PC-3 (cell line): ENCODE data around the gene TNFAIP3. TPM values are rescaled to one million over a fixed set of nuclear protein-coding genes. Genes with fewer than 3 reads are reported as not detected.

Experiments
- ATAC-seq: fragments of 200-7000 bp; cut with Tn5 transposase; 2 replicates; pipeline ENCODE4 v1.9.1; 2020; ENCODE audit warnings: mild to moderate bottlenecking, moderate library complexity
- Bru-seq: library from RNA; stranded (reverse); fragments of 400-500 nt; gene quantifications from one replicate; lab custom pipeline; 2021; lab: Mats Ljungman, UMichigan
- BruChase-seq, 2 experiments: library from RNA; stranded (reverse); fragments of 400-500 nt; gene quantifications; one replicate each; lab custom pipeline; 2021; lab: Mats Ljungman, UMichigan
- BruUV-seq: library from RNA; stranded (reverse); fragments of 400-500 nt; replicated peaks from 2 replicates; lab custom pipeline; 2021; lab: Mats Ljungman, UMichigan
- CTCF ChIA-PET: fragments of 300-600 bp; sonication (Branson Sonifier 250); formaldehyde crosslinking; loops from one replicate; lab custom pipeline; 2022; ENCODE audit warnings: antibody characterized with exemption; lab: Charles Lee
- POLR2A ChIA-PET: fragments of 300-600 bp; sonication (Branson Sonifier 250); formaldehyde crosslinking; loops from one replicate; lab custom pipeline; 2022; ENCODE audit warnings: antibody characterized with exemption; ENCODE audit not compliant: unreplicated experiment; lab: Charles Lee
- DNase-seq: peaks from one replicate; pipeline ENCODE4 v3.0.0-alpha.2; 2015
- H2AFZ ChIP-seq: fragments of 300-600 bp; sonication (generic); 2 replicates; pipeline ENCODE4 v1.6.0; 2016; ENCODE audit warnings: antibody characterized with exemption, low read length
- H3F3A ChIP-seq: fragments of 300-600 bp; sonication (generic); one replicate; pipeline ENCODE4 v1.6.0; 2017; ENCODE audit warnings: antibody characterized with exemption, low read length, control low read depth, mild to moderate bottlenecking; ENCODE audit not compliant: unreplicated experiment
- H3K27ac ChIP-seq: fragments of 300-600 bp; sonication (generic); 2 replicates; pipeline ENCODE4 v1.5.1; 2016; ENCODE audit warnings: mild to moderate bottlenecking, low read length
- H3K27me3 ChIP-seq: fragments of 300-600 bp; sonication (generic); 2 replicates; pipeline ENCODE4 v1.6.1; 2016; ENCODE audit warnings: low read length, mixed read lengths
- H3K36me3 ChIP-seq: fragments of 300-600 bp; sonication (generic); 2 replicates; pipeline ENCODE4 v1.6.1; 2016; ENCODE audit warnings: low read depth, mixed run types, low read length, mixed read lengths
- H3K4me1 ChIP-seq: fragments of 300-600 bp; sonication (generic); 2 replicates; pipeline ENCODE4 v1.5.1; 2016; ENCODE audit warnings: low read length; ENCODE audit not compliant: insufficient read depth
- H3K4me2 ChIP-seq: fragments of 300-600 bp; sonication (generic); 2 replicates; pipeline ENCODE4 v1.6.0; 2016; ENCODE audit warnings: low read length
- H3K4me3 ChIP-seq: fragments of 300-600 bp; sonication (generic); 2 replicates; pipeline ENCODE4 v1.5.1; 2016; ENCODE audit warnings: mild to moderate bottlenecking, low read length, mixed read lengths
- H3K79me2 ChIP-seq: fragments of 300-600 bp; sonication (generic); 2 replicates; pipeline ENCODE4 v1.6.1; 2017; ENCODE audit warnings: low read length, mixed read lengths
- H3K9ac ChIP-seq: fragments of 300-600 bp; sonication (generic); 2 replicates; pipeline ENCODE4 v1.6.0; 2016; ENCODE audit warnings: mild to moderate bottlenecking, low read length
- H3K9me2 ChIP-seq: fragments of 300-600 bp; sonication (generic); replicated peaks from 2 replicates; pipeline ENCODE4 v1.6.1; 2016; ENCODE audit warnings: mixed run types, low read length, mixed read lengths
- H3K9me3 ChIP-seq: fragments of 300-600 bp; sonication (generic); 2 replicates; pipeline ENCODE4 v1.6.1; 2016; ENCODE audit warnings: low read length, mixed read lengths
- H4K20me1 ChIP-seq: fragments of 300-600 bp; sonication (generic); 2 replicates; pipeline ENCODE4 v1.6.1; 2016; ENCODE audit warnings: low read length, mixed read lengths
- CTCF ChIP-seq: fragments of 300-600 bp; sonication (generic); conservative IDR thresholded peaks from 2 replicates; pipeline ENCODE4 v1.5.1; 2017; ENCODE audit warnings: antibody characterized with exemption, low read depth, mild to moderate bottlenecking, low read length
- EZH2 ChIP-seq: fragments of 300-600 bp; sonication (generic); IDR thresholded peaks from one replicate; pipeline ENCODE4 v1.6.1; 2017; ENCODE audit warnings: antibody characterized with exemption, mild to moderate bottlenecking, low read length; ENCODE audit not compliant: unreplicated experiment
- EZH2phosphoT487 ChIP-seq: fragments of 300-600 bp; sonication (generic); IDR thresholded peaks from 2 replicates; pipeline ENCODE4 v1.6.1; 2018; ENCODE audit warnings: mild to moderate bottlenecking, antibody characterized with exemption, low read length, borderline replicate concordance
- intact Hi-C: fragments of 100-400 bp; cut with micrococcal nuclease; formaldehyde crosslinking; loops from 2 replicates; pipeline ENCODE4 v1.9.0; 2023
- long read RNA-seq: library from polyadenylated mRNA; unstranded; transcript quantifications from one replicate; pipeline ENCODE4 v2.0.0, GENCODE V29; 2021; ENCODE audit not compliant: unreplicated experiment
- total RNA-seq: library from RNA; depleted of rRNA; stranded (reverse); fragments of >200 nt; gene quantifications from 2 replicates; pipeline ENCODE4 v1.2.3, GENCODE V29; 2014; rRNA removed

The TNFAIP3 gene
- total RNA-seq (21.9 TPM in 2 replicates), Bru-seq, nascent RNA (percentile 83 among the genes with signal in this experiment), BruChase-seq, experiment 1, labeled RNA remaining after a 6-hour chase (percentile 85 among the genes with signal in this experiment), BruChase-seq, experiment 2, labeled RNA remaining after a 2-hour chase (percentile 75 among the genes with signal in this experiment)
- long read RNA-seq, full-length matches to known transcripts, result 2 of 16 reads
- long read RNA-seq, partial matches to known transcripts, result 10 of 16 reads
- long read RNA-seq, other reads (novel, unspliced or antisense), result 4 of 16 reads

GRCh38 chr6:137866914-137867684 is at the start of gene TNFAIP3:
TNFAIP3 (plus strand) TSS chr6:137867259; CDS start chr6:137871228, 3,969 bp downstream.
- 0 out of 2 replicates have a peak, but pooled peaks cover 2% of the 10 kb centered on the region for H3K36me3 ChIP-seq
- peak within 1 kb of the TSS; percentile 88 for H3K4me2 ChIP-seq
- peak within 1 kb of the TSS; percentile 68 for H3K27ac ChIP-seq
- TF ChIP-seq EZH2phosphoT487 (no peak), CTCF (peak; percentile 47)
- peaks cover 31% of the 10 kb centered on the region for H3K4me1 ChIP-seq
- peak within 1 kb of the TSS; percentile 90 for H3K4me3 ChIP-seq
- no peaks in the 10 kb centered on the region for H3F3A ChIP-seq
- CTCF ChIA-PET, result interaction anchor here (0.6 to 1.2 kb wide), 5 partner anchors 17 to 1105 kb away, joined by 3 to 6 read pairs (median 5); no protein-coding TSS in a partner anchor
- DNase-seq (peak; percentile 90), ATAC-seq (peak; percentile 82)
- H3K9me2 ChIP-seq, result no peaks in the 10 kb centered on the region
- peak within 1 kb of the TSS; percentile 89 for H3K9ac ChIP-seq
- no peaks in the 10 kb centered on the region for H3K27me3 ChIP-seq
- H3K79me2 ChIP-seq, result peaks cover 48% of the 10 kb centered on the region
- H3K9me3 ChIP-seq, result no peaks in the 10 kb centered on the region
- H4K20me1 ChIP-seq, result peaks cover 20% of the 10 kb centered on the region
- BruUV-seq, result no TSS peak
- intact Hi-C loops, result loop anchor here (1.0 to 2.0 kb wide), 4 partner anchors 58 to 162 kb away; no protein-coding TSS in a partner anchor
- POLR2A ChIA-PET, result interaction anchor here (0.5 kb wide), 1 partner anchor 157 kb away, joined by 6 read pairs; no protein-coding TSS in a partner anchor
- H2AFZ ChIP-seq, result peak within 1 kb of the TSS; percentile 92

GRCh38 chr6:137818440-137818839 is 48.6 kb upstream of the TNFAIP3 start:
- H3F3A ChIP-seq, result no peaks in the 10 kb centered on the region
- H3K4me1 ChIP-seq, result peaks cover 10% of the 10 kb centered on the region; the same call in 1 of the 2 replicates
- ATAC-seq, result no peak
- no peak overlapping the region for H3K4me3 ChIP-seq
- H3K4me2 ChIP-seq, result no peak overlapping the region
- no TSS peak for BruUV-seq
- no peaks in the 10 kb centered on the region for H3K27me3 ChIP-seq
- no peak overlapping the region for H3K9ac ChIP-seq
- no peak for DNase-seq
- H3K27ac ChIP-seq, result no peak overlapping the region
- H4K20me1 ChIP-seq, result no peaks in the 10 kb centered on the region
- H3K79me2 ChIP-seq, result no peaks in the 10 kb centered on the region
- H2AFZ ChIP-seq, result no peak overlapping the region
- H3K9me2 ChIP-seq, result no peaks in the 10 kb centered on the region
- CTCF ChIA-PET, result no interaction called here
- POLR2A ChIA-PET, result no interaction called here
- TF ChIP-seq EZH2 (no peak), CTCF (no peak), EZH2phosphoT487 (no peak)
- intact Hi-C loops, result no loop called here
- H3K9me3 ChIP-seq, result no peaks in the 10 kb centered on the region
- H3K36me3 ChIP-seq, result no peaks in the 10 kb centered on the region
